Trophoblast cell (in vitro differentiated cells and primary cell): ENCODE results near the gene PRDM10.
"Not testable (repeated sequence)": the region's sequence is repeated elsewhere in the genome, so short reads cannot be mapped to it uniquely, and the experiment has no call there.

Experiments used
- DNase-seq, 2 donors: peaks; one replicate each; pipeline ENCODE4 v3.0.0-alpha.2; 2016
- H2AFZ ChIP-seq: 2 replicates; pipeline ENCODE4 v1.6.1; 2013; ENCODE audit warnings: low read length, moderate library complexity, mild to moderate bottlenecking; ENCODE audit not compliant: insufficient read depth, poor library complexity
- H2AK5ac ChIP-seq: 2 replicates; pipeline ENCODE4 v1.6.1; 2013; ENCODE audit warnings: mild to moderate bottlenecking, low read length
- H2BK120ac ChIP-seq: 2 replicates; pipeline ENCODE4 v1.6.1; 2013; ENCODE audit warnings: low read length, mild to moderate bottlenecking, moderate library complexity; ENCODE audit not compliant: insufficient read depth, poor library complexity
- H2BK12ac ChIP-seq: 2 replicates; pipeline ENCODE4 v1.6.1; 2013; ENCODE audit warnings: mild to moderate bottlenecking, low read length, moderate library complexity
- H2BK5ac ChIP-seq: 2 replicates; pipeline ENCODE4 v1.6.1; 2013; ENCODE audit warnings: low read length, low read depth, moderate library complexity, mild to moderate bottlenecking; ENCODE audit not compliant: poor library complexity
- H3K14ac ChIP-seq: 2 replicates; pipeline ENCODE4 v1.6.1; 2013; ENCODE audit warnings: mild to moderate bottlenecking, low read length
- H3K18ac ChIP-seq: 2 replicates; pipeline ENCODE4 v1.6.1; 2013; ENCODE audit warnings: mild to moderate bottlenecking, low read length
- H3K23ac ChIP-seq: 2 replicates; pipeline ENCODE4 v1.6.1; 2013; ENCODE audit warnings: low read length
- H3K27ac ChIP-seq: 2 replicates; pipeline ENCODE4 v1.5.1; 2013; ENCODE audit warnings: low read depth, mild to moderate bottlenecking, inconsistent platforms, low read length, moderate library complexity
- H3K27me3 ChIP-seq: 2 replicates; pipeline ENCODE4 v1.6.1; 2013; ENCODE audit warnings: inconsistent platforms, mild to moderate bottlenecking, low read length, moderate library complexity; ENCODE audit not compliant: insufficient read depth
- H3K36me3 ChIP-seq, 2 experiments: 1 replicate in 1 of 2; 2 replicates in 1 of 2; pipeline ENCODE4 v1.6.1; 2013; ENCODE audit warnings: low read length in 2 of 2, mild to moderate bottlenecking in 2 of 2, moderate library complexity in 1 of 2; ENCODE audit not compliant: insufficient read depth in 2 of 2, control insufficient read depth in 1 of 2
- H3K4ac ChIP-seq: 2 replicates; pipeline ENCODE4 v1.6.1; 2013; ENCODE audit warnings: low read depth, mild to moderate bottlenecking, low read length, moderate library complexity
- H3K4me1 ChIP-seq, 2 experiments: 1 replicate in 1 of 2; 2 replicates in 1 of 2; pipeline ENCODE4 v1.6.1; 2013; ENCODE audit warnings: low read length in 2 of 2, mild to moderate bottlenecking in 2 of 2, moderate library complexity in 1 of 2; ENCODE audit not compliant: insufficient read depth in 2 of 2, control insufficient read depth in 1 of 2
- H3K4me2 ChIP-seq: 2 replicates; pipeline ENCODE4 v1.6.1; 2013; ENCODE audit warnings: inconsistent platforms, mild to moderate bottlenecking, low read length, moderate library complexity
- H3K4me3 ChIP-seq: 2 replicates; pipeline ENCODE4 v1.5.1; 2013; ENCODE audit warnings: mild to moderate bottlenecking, low read depth, low read length, inconsistent platforms
- H3K79me1 ChIP-seq: one replicate; pipeline ENCODE4 v1.6.1; 2013; ENCODE audit warnings: low read length
- H3K79me2 ChIP-seq: 2 replicates; pipeline ENCODE4 v1.6.1; 2013; ENCODE audit warnings: low read length, mild to moderate bottlenecking; ENCODE audit not compliant: control insufficient read depth, insufficient read depth, poor library complexity
- H3K9ac ChIP-seq: 2 replicates; pipeline ENCODE4 v1.6.1; 2013; ENCODE audit warnings: mild to moderate bottlenecking, low read length
- H3K9me3 ChIP-seq: 2 replicates; pipeline ENCODE4 v1.6.1; 2013; ENCODE audit warnings: low read depth, mild to moderate bottlenecking, control low read depth, inconsistent platforms, low read length; ENCODE audit not compliant: insufficient read depth
- H4K12ac ChIP-seq: 2 replicates; pipeline ENCODE4 v1.6.1; 2013; ENCODE audit warnings: low read depth, mild to moderate bottlenecking, low read length, moderate library complexity
- H4K8ac ChIP-seq: 2 replicates; pipeline ENCODE4 v1.6.1; 2013; ENCODE audit warnings: low read depth, mild to moderate bottlenecking, low read length, moderate library complexity
- H4K91ac ChIP-seq: one replicate; pipeline ENCODE4 v1.6.1; 2013; ENCODE audit warnings: low read depth, mild to moderate bottlenecking, low read length, moderate library complexity
- WGBS: extraction: QIAGEN DNeasy Blood & Tissue Kit; methylation state at CpG from one replicate; pipeline ENCODE4 v1.1.7; 2013; ENCODE audit warnings: missing lambda C conversion rate; ENCODE audit not compliant: insufficient read length, insufficient coverage; ENCODE audit errors: extremely low coverage; 5-methylcytosine and 5-hydroxymethylcytosine counted together

PRDM10 gene

DNA sequence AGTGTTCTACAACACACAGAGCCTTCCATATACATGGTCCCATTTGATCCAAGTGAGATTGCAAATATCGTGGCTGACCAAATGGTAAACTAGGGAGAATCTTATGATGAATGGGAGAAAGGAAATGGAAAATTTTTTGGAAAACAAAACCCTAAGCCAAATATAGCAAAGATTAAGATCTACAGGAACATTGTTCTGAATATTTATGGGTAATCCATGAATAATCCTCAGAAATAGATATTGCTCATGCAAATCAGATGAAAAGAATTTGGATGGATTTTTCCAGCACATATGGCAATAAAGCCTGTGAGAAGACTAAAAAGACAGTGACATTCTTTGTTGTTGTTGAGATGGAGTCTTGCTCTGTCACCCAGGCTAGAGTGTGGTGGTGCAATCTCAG is 21.7 kb upstream of the PRDM10 start:
- H4K12ac ChIP-seq: no peak overlapping the region
- H3K79me1 ChIP-seq: peaks cover 8% of the 10 kb centered on the region
- H4K8ac ChIP-seq: no peak overlapping the region
- no peak overlapping the region for H3K4ac ChIP-seq
- H2AK5ac ChIP-seq: no peak overlapping the region
- no peak for DNase-seq
- no peak overlapping the region for H2AFZ ChIP-seq
- H2BK12ac ChIP-seq: no peak overlapping the region
- H3K9ac ChIP-seq: no peak overlapping the region
- H3K4me1 ChIP-seq: peaks cover 8 to 14% of the 10 kb centered on the region in 2 experiments
- no peak overlapping the region for H3K14ac ChIP-seq
- no peak overlapping the region for H4K91ac ChIP-seq
- H3K79me2 ChIP-seq: peaks cover 3% of the 10 kb centered on the region
- no CpG with 5 or more reads among the region's 1 CpG for whole genome bisulfite sequencing
- H3K4me3 ChIP-seq: no peak overlapping the region
- no peaks in the 10 kb centered on the region for H3K27me3 ChIP-seq
- H3K27ac ChIP-seq: no peak overlapping the region
- no peak overlapping the region for H3K23ac ChIP-seq
- H2BK5ac ChIP-seq: no peak overlapping the region
- no peaks in the 10 kb centered on the region for H3K36me3 ChIP-seq
- H3K4me2 ChIP-seq: no peak overlapping the region
- peaks cover 3% of the 10 kb centered on the region for H3K9me3 ChIP-seq
- no peak overlapping the region for H3K18ac ChIP-seq
- no peak overlapping the region for H2BK120ac ChIP-seq

GRCh38 chr11:130023204-130023603 is 20.6 kb upstream of the PRDM10 start:
- no peak overlapping the region for H3K18ac ChIP-seq
- H3K9me3 ChIP-seq: peaks cover 3% of the 10 kb centered on the region
- H2BK12ac ChIP-seq: no peak overlapping the region
- H3K79me1 ChIP-seq: peaks cover 8% of the 10 kb centered on the region
- H4K12ac ChIP-seq: no peak overlapping the region
- no peak overlapping the region for H4K91ac ChIP-seq
- H3K27ac ChIP-seq: peak overlapping the region; percentile 60
- H3K79me2 ChIP-seq: peaks cover 3% of the 10 kb centered on the region
- H3K14ac ChIP-seq: no peak overlapping the region
- peaks cover 8 to 14% of the 10 kb centered on the region in 2 experiments for H3K4me1 ChIP-seq
- no peak overlapping the region for H4K8ac ChIP-seq
- H2AK5ac ChIP-seq: no peak overlapping the region
- no peak overlapping the region for H3K4ac ChIP-seq
- no peaks in the 10 kb centered on the region for H3K36me3 ChIP-seq
- no peak overlapping the region for H3K4me3 ChIP-seq
- H3K9ac ChIP-seq: no peak overlapping the region
- peak; percentile 70 to 88 for DNase-seq
- no peak overlapping the region for H2BK5ac ChIP-seq
- H3K23ac ChIP-seq: no peak overlapping the region
- H3K27me3 ChIP-seq: no peaks in the 10 kb centered on the region
- H3K4me2 ChIP-seq: peak overlapping the region; percentile 63
- H2BK120ac ChIP-seq: no peak overlapping the region
- no peak overlapping the region for H2AFZ ChIP-seq
- no CpG with 5 or more reads among the region's 2 CpGs for WGBS

GRCh38 chr11:130022799-130023198 is 20.2 kb upstream of the PRDM10 start:
- Histone ChIP-seq H3K23ac (no peak overlapping the region), H3K14ac (peak overlapping the region; percentile 53), H4K12ac (peak overlapping the region; percentile 59), H3K27ac (peak overlapping the region; percentile 87), H3K4me3 (no peak overlapping the region), H2BK120ac (peak overlapping the region; percentile 70), H2BK5ac (peak overlapping the region; percentile 71), H3K9me3 (peaks cover 3% of the 10 kb centered on the region), H3K4me2 (no peak overlapping the region), H2AK5ac (peak overlapping the region; percentile 84), H4K91ac (peak overlapping the region; percentile 87), H3K9ac (no peak overlapping the region), H3K79me1 (peaks cover 8% of the 10 kb centered on the region), H3K36me3 (no peaks in the 10 kb centered on the region), H3K79me2 (peaks cover 3% of the 10 kb centered on the region), H3K4ac (no peak overlapping the region), H2BK12ac (peak overlapping the region; percentile 100), H4K8ac (peak overlapping the region; percentile 69), H3K4me1 (peaks cover 8 to 14% of the 10 kb centered on the region in 2 experiments), H3K27me3 (no peaks in the 10 kb centered on the region), H3K18ac (peak overlapping the region; percentile 60), H2AFZ (no peak overlapping the region)
- WGBS: no CpG with 5 or more reads among the region's 2 CpGs
- DNase-seq: no peak

GRCh38 chr11:130021606-130022005 is 19.0 kb upstream of the PRDM10 start:
- H3K27me3 ChIP-seq, H3K79me1 ChIP-seq, H3K79me2 ChIP-seq, H3K36me3 ChIP-seq, H3K9me3 ChIP-seq, H4K8ac ChIP-seq, H3K27ac ChIP-seq, H3K4me2 ChIP-seq, H3K4ac ChIP-seq, DNase-seq, H3K9ac ChIP-seq, H2AFZ ChIP-seq, H3K23ac ChIP-seq, H3K4me3 ChIP-seq, H2AK5ac ChIP-seq: not testable (repeated sequence)
- peak overlapping the region; percentile 59 for H2BK120ac ChIP-seq
- peak overlapping the region; percentile 93 for H2BK12ac ChIP-seq
- peak overlapping the region; percentile 3 for H2BK5ac ChIP-seq
- peaks cover 8 to 14% of the 10 kb centered on the region in 2 experiments for H3K4me1 ChIP-seq
- peak overlapping the region; percentile 47 for H3K14ac ChIP-seq
- peak overlapping the region; percentile 75 for H4K91ac ChIP-seq
- peak overlapping the region; percentile 39 for H4K12ac ChIP-seq
- H3K18ac ChIP-seq: peak overlapping the region; percentile 33
- no CpG with 5 or more reads among the region's 38 CpGs for WGBS
